Natural killer cell (primary cell): ENCODE results near the gene CYP27C1. TPM values are rescaled to one million over a fixed set of nuclear protein-coding genes. Genes with fewer than 3 reads are reported as not detected.

Experiments
- ATAC-seq, 3 donors: fragments of 150-1000 bp in 2 of 3; fragments of 200-7000 bp in 1 of 3; cut with Tn5 transposase; 1 replicate in 1 of 3; 2 replicates in 2 of 3; pipeline ENCODE4 v1.10.0; 2021; ENCODE audit warnings: mild to moderate bottlenecking in 2 of 3, moderate library complexity in 2 of 3
- DNase-seq, 2 donors: peaks; one replicate each; pipeline versions ENCODE4 v3.0.0 to v3.0.0-alpha.2; 2013 to 2021; ENCODE audit warnings: mixed read lengths in 1 of 2
- H3K27ac ChIP-seq: one replicate; pipeline ENCODE4 v1.5.1; 2013; ENCODE audit warnings: mild to moderate bottlenecking, low read length
- H3K27me3 ChIP-seq: one replicate; pipeline ENCODE4 v1.6.1; 2013; ENCODE audit warnings: low read length; ENCODE audit not compliant: control insufficient read depth, insufficient read depth
- H3K36me3 ChIP-seq: one replicate; pipeline ENCODE4 v1.6.1; 2013; ENCODE audit warnings: low read length; ENCODE audit not compliant: control insufficient read depth, insufficient read depth
- H3K4me1 ChIP-seq: one replicate; pipeline ENCODE4 v1.6.1; 2013; ENCODE audit warnings: low read length; ENCODE audit not compliant: control insufficient read depth, insufficient read depth
- H3K4me3 ChIP-seq: one replicate; pipeline ENCODE4 v1.5.1; 2013; ENCODE audit warnings: low read length
- H3K9me3 ChIP-seq: one replicate; pipeline ENCODE4 v1.6.1; 2013; ENCODE audit warnings: low read length; ENCODE audit not compliant: control insufficient read depth, insufficient read depth
- H3K27ac Mint-ChIP-seq, 2 donors: one replicate each; pipeline ENCODE4 v1.8.0; 2022; ENCODE audit warnings: mild to moderate bottlenecking in 2 of 2, mixed read lengths in 2 of 2, moderate library complexity in 1 of 2
- H3K27me3 Mint-ChIP-seq, 2 donors: one replicate each; pipeline ENCODE4 v1.8.0; 2022; ENCODE audit warnings: low read depth in 2 of 2, mixed read lengths in 2 of 2
- H3K36me3 Mint-ChIP-seq: one replicate; pipeline ENCODE4 v1.8.0; 2022; ENCODE audit warnings: mixed read lengths
- H3K4me1 Mint-ChIP-seq, 2 donors: one replicate each; pipeline ENCODE4 v1.8.0; 2022; ENCODE audit warnings: mixed read lengths in 2 of 2
- H3K4me3 Mint-ChIP-seq: one replicate; pipeline ENCODE4 v1.8.0; 2022; ENCODE audit warnings: mild to moderate bottlenecking, moderate library complexity, mixed read lengths
- H3K9me3 Mint-ChIP-seq, 2 donors: one replicate each; pipeline ENCODE4 v1.8.0; 2022; ENCODE audit warnings: mixed read lengths in 2 of 2
- CTCF ChIP-seq: fragments of 200-600 bp; IDR thresholded peaks from one replicate; pipeline ENCODE4 v1.8.0; 2022; ENCODE audit warnings: antibody characterized with exemption
- WGBS: methylation state at CpG from one replicate; pipeline ENCODE4 v1.1.7; 2013; ENCODE audit warnings: missing lambda C conversion rate; ENCODE audit not compliant: insufficient coverage; 5-methylcytosine and 5-hydroxymethylcytosine counted together
- intact Hi-C: fragments of 100-400 bp; cut with micrococcal nuclease; formaldehyde crosslinking; loops from one replicate; pipeline ENCODE4 v1.14.2; 2022
- total RNA-seq, 4 donors: library from RNA; stranded (reverse); fragments of 120-200 nt in 1 of 4; gene quantifications; one replicate each; pipeline versions ENCODE4 v1.2.3 to v1.2.4, GENCODE V29; 2013 to 2022

The CYP27C1 gene
- total RNA-seq, 3 donors from 2014 or later (not counting 1 experiment from before 2014, with no cell fraction given) = not detected

DNA sequence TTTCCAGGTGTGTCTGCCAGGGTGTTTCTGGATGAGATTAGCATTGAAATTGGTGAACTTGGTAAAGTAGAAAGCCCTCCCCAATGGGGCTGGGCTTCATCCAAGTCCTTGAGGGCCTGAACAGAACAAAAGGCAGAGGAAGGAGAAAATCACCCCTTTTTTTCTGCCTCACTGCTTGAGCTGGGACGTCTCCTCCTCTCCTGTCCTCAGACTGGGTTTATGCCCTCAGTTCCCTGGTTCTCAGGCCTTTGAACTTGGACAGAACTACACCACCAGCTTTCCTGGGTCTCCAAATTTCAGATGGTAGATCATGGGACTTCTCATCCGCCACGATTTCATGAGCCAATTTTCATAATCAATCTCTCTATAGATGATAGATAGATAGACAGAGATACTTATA is 59.4 kb downstream of the CYP27C1 start:
- Mint-ChIP-seq H3K27ac (no peak overlapping the region), H3K4me1 (peaks cover 0 to 3% of the 10 kb centered on the region in 2 donors), H3K9me3 (no peaks in the 10 kb centered on the region), H3K36me3 (no peaks in the 10 kb centered on the region), H3K27me3 (peaks cover 0 to 5% of the 10 kb centered on the region in 2 donors), H3K4me3 (no peak overlapping the region)
- Histone ChIP-seq H3K9me3 (no peaks in the 10 kb centered on the region), H3K27me3 (no peaks in the 10 kb centered on the region), H3K27ac (no peak overlapping the region), H3K36me3 (no peaks in the 10 kb centered on the region), H3K4me3 (no peak overlapping the region), H3K4me1 (no peaks in the 10 kb centered on the region)
- ATAC-seq (no peak), DNase-seq (no peak)
- no peak for TF ChIP-seq CTCF
- intact Hi-C loops = no loop called here
- WGBS = 53% methylated on average over 1 of the region's 3 CpGs

DNA sequence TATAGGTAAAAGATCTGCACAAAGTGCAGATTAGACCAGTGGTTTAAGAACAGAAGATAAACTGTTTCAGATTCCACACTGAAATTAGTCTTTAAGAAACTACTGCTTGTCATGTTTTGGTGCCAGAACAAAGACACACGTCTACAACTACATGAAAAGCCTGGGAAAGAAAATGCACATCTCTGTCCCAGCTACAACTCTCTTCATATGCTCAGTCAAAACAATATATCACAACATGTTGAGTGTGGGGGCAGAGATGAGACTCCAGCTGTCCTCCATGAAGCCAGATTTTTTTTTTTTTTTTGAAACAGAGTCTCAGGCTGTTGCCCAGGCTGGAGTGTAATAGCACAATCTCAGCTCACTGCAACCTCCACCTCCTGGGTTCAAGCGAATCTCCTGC is 60.6 kb downstream of the CYP27C1 start:
- DNase-seq (no peak), ATAC-seq (no peak)
- no peak overlapping the region for H3K4me3 Mint-ChIP-seq
- TF ChIP-seq CTCF = no peak
- no peak overlapping the region for H3K4me3 ChIP-seq
- intact Hi-C loops = no loop called here
- H3K36me3 Mint-ChIP-seq = no peaks in the 10 kb centered on the region
- H3K4me1 ChIP-seq = no peaks in the 10 kb centered on the region
- H3K36me3 ChIP-seq = no peaks in the 10 kb centered on the region
- H3K27ac ChIP-seq = no peak overlapping the region
- H3K9me3 ChIP-seq = no peaks in the 10 kb centered on the region
- no peaks in the 10 kb centered on the region for H3K9me3 Mint-ChIP-seq
- peaks cover 0 to 5% of the 10 kb centered on the region in 2 donors for H3K27me3 Mint-ChIP-seq
- no peaks in the 10 kb centered on the region for H3K27me3 ChIP-seq
- WGBS = 83% methylated on average over 2 of the region's 2 CpGs
- no peak overlapping the region for H3K27ac Mint-ChIP-seq
- H3K4me1 Mint-ChIP-seq = peaks cover 5 to 11% of the 10 kb centered on the region in 2 donors

DNA sequence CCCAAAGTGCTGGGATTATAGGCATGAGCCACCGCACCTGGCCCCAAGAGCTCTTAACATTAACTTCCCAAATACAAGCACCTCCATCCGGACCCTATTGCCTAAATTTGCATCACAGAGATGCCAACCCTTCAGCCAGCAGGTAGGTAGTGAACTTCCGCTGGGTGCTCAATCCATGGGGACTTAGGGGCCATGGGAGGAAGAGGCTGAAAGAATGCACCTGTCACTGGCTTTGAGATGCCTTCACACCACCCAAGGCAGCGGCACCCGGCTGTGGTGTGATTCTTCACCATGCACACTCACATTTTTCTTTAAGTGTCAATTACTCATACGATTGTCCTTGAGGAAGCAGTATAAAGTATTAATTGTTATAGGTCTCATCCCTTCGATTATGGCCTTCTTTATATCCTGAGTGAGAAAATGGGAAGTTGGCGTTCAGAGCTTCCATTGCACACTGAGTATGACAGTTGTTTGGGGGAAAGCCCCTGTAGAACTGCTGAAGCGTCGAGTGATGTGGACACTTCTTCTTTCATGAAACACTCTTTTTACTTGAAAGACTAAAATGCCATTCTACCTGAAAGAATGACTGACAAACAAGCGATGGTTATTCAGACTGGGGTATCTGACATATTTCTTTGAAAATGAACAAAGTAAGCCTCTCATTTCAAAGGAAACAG is 61.3 kb downstream of the CYP27C1 start:
- WGBS = 37% methylated on average over 8 of the region's 11 CpGs
- ATAC-seq (no peak), DNase-seq (no peak)
- Mint-ChIP-seq H3K4me3 (no peak overlapping the region), H3K27me3 (peaks cover 0 to 5% of the 10 kb centered on the region in 2 donors), H3K9me3 (no peaks in the 10 kb centered on the region), H3K4me1 (peaks cover 5 to 11% of the 10 kb centered on the region in 2 donors), H3K27ac (no peak overlapping the region), H3K36me3 (no peaks in the 10 kb centered on the region)
- H3K36me3 ChIP-seq = no peaks in the 10 kb centered on the region
- H3K9me3 ChIP-seq = no peaks in the 10 kb centered on the region
- no peaks in the 10 kb centered on the region for H3K27me3 ChIP-seq
- H3K27ac ChIP-seq = no peak overlapping the region
- no peaks in the 10 kb centered on the region for H3K4me1 ChIP-seq
- H3K4me3 ChIP-seq = no peak overlapping the region
- TF ChIP-seq CTCF = no peak
- intact Hi-C loops = no loop called here
